BE2C (cell line): ENCODE results near the gene DRC7.
"Not testable (repeated sequence)": the region's sequence is repeated elsewhere in the genome, so short reads cannot be mapped to it uniquely, and the experiment has no call there.

Experiments used
- DNase-seq: peaks from one replicate; pipeline ENCODE4 v3.0.0-alpha.2; 2020
- H3K27me3 ChIP-seq: fragments of 250-450 bp; sonication (Bioruptor Pico); 2 replicates; pipeline ENCODE4 v1.5.1; 2020; ENCODE audit warnings: mild to moderate bottlenecking
- H3K36me3 ChIP-seq: fragments of 250-450 bp; sonication (Bioruptor Pico); 2 replicates; pipeline ENCODE4 v1.5.1; 2020; ENCODE audit warnings: mild to moderate bottlenecking
- H3K4me1 ChIP-seq: fragments of 250-450 bp; sonication (Bioruptor Pico); 2 replicates; pipeline ENCODE4 v1.5.1; 2020
- H3K4me3 ChIP-seq: 2 replicates; pipeline ENCODE4 v1.5.1; 2011; ENCODE audit warnings: low read depth, low read length
- H3K9me3 ChIP-seq: fragments of 250-450 bp; sonication (Bioruptor Pico); 2 replicates; pipeline ENCODE4 v1.5.1; 2020
- TF ChIP-seq, protein P1 (sequence below): IDR thresholded peaks from 2 replicates; pipeline ENCODE4 v1.5.1; 2012; ENCODE audit warnings: mild to moderate bottlenecking, low read depth, low read length

The DRC7 gene

DNA sequence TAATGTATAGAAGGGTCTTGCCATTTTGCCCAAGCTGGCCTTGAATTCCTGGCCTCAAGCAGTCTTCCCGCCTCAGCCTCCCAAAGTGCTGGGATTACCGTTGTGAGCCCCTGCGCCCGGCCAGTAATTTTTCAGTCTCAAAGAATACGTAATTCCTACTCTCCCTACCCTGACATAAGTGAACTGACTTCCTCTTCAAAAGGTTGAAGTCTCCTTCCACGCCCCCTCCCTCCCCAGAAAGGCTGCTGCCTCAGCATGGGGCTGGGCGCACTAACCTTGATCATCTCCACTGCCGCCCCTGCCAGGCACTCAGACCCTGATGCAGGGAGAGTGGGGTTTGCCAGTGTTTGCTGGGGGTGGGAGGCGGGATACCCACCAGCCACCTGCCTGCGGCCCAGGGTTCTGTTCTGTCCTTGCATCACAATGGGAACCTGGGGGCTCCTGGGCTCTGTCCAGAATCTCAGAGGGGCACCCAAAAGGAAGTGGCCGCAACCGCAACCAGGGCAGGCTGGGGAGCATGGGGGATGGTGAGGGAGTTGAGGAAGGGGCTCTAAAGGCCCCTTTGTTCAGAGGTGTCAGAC lies 80.2 kb downstream of the DRC7 start:
- H3K4me1 ChIP-seq, result no peaks in the 10 kb centered on the region

DNA sequence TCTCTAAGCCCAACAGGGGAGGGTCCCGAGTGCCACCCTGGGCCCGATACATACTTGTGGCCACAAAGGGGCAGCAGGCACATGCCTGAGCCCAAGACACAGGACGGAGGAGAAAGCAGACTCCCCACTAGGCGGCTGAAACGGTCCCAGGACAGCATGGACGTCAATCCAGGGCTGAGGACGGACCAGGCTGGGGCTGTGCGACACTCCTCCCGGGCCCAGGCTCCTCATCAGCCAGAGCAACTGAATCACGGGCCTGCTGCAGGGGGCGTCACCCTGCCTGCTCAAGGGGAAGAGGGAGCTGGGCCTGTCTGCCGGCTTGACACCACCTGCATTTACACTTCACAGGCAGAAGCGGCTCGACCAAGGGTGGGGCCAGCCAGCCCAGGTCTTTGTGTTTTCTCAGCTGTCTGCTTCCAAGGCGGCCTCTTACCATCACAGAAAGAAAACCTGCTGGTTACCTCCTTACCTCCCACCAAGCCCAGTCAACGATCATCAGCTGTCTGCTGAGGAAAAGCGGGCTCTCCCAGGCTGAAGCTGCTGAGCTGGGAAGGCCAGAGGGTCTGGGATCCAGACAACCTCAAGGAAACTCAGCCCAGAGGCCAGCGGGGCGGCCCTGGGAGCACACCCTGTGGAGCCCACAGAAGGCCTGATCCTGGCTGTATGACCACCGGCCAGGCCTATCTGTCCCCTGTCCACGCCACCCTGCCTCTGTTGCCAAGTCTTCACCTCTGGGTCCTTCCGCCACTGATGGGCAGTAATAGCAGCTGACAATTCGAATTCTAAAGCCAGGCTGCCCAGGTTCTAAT lies 81.3 kb downstream of the DRC7 start:
- no peaks in the 10 kb centered on the region; the same call in 1 of the 2 replicates for H3K36me3 ChIP-seq
- no peaks in the 10 kb centered on the region for H3K27me3 ChIP-seq
- DNase-seq, result peak; percentile 64
- no peaks in the 10 kb centered on the region for H3K4me1 ChIP-seq
- TF ChIP-seq, protein P1, sequence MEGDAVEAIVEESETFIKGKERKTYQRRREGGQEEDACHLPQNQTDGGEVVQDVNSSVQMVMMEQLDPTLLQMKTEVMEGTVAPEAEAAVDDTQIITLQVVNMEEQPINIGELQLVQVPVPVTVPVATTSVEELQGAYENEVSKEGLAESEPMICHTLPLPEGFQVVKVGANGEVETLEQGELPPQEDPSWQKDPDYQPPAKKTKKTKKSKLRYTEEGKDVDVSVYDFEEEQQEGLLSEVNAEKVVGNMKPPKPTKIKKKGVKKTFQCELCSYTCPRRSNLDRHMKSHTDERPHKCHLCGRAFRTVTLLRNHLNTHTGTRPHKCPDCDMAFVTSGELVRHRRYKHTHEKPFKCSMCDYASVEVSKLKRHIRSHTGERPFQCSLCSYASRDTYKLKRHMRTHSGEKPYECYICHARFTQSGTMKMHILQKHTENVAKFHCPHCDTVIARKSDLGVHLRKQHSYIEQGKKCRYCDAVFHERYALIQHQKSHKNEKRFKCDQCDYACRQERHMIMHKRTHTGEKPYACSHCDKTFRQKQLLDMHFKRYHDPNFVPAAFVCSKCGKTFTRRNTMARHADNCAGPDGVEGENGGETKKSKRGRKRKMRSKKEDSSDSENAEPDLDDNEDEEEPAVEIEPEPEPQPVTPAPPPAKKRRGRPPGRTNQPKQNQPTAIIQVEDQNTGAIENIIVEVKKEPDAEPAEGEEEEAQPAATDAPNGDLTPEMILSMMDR, result peak; percentile 58
- H3K4me3 ChIP-seq, result no peak overlapping the region
- no peaks in the 10 kb centered on the region for H3K9me3 ChIP-seq

More for the DNA sequence above, 80.2 kb downstream of the DRC7 start:
- H3K36me3 ChIP-seq, result no peaks in the 10 kb centered on the region; the same call in 1 of the 2 replicates
- TF ChIP-seq, protein P1, result no peak
- no peaks in the 10 kb centered on the region for H3K27me3 ChIP-seq
- DNase-seq, result no peak
- no peak overlapping the region for H3K4me3 ChIP-seq
- no peaks in the 10 kb centered on the region for H3K9me3 ChIP-seq

GRCh38 chr16:57778658-57779057 lies 84.1 kb downstream of the DRC7 start:
- no peak for DNase-seq
- H3K36me3 ChIP-seq, result no peaks in the 10 kb centered on the region; the same call in 1 of the 2 replicates
- H3K27me3 ChIP-seq, result no peaks in the 10 kb centered on the region
- no peaks in the 10 kb centered on the region for H3K4me1 ChIP-seq
- no peaks in the 10 kb centered on the region for H3K9me3 ChIP-seq
- TF ChIP-seq, protein P1, result no peak
- no peak overlapping the region for H3K4me3 ChIP-seq

- not testable (repeated sequence) for H3K4me1 ChIP-seq
Measured at GRCh38 chr16:57779836-57780235, 85.2 kb downstream of the DRC7 start.

DNA sequence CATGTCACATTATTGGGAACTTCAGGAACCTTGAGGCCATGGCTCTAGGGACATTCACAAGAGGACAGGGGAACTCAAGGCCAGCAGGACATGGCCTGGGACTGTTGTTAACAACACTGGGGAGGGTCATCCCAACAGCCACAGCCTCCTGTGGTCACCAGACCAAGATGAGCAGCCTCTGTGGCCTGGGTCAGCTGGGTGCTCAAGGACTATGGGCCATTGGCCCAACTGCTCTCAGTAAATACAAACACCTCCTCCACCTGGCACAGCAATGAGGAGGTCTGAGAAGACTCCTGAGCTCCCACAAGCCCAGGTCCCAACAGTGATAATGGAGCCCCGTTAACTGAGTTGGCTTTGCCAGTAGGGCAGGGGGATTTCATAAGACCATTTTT lies 86.7 kb downstream of the DRC7 start:
- no peak for DNase-seq
- TF ChIP-seq, protein P1, result no peak
- H3K27me3 ChIP-seq, result no peaks in the 10 kb centered on the region
- no peaks in the 10 kb centered on the region; the same call in 1 of the 2 replicates for H3K36me3 ChIP-seq
- no peaks in the 10 kb centered on the region for H3K4me1 ChIP-seq
- H3K9me3 ChIP-seq, result no peaks in the 10 kb centered on the region
- no peak overlapping the region for H3K4me3 ChIP-seq

More at GRCh38 chr16:57779836-57780235, 85.2 kb downstream of the DRC7 start:
- H3K27me3 ChIP-seq, H3K4me3 ChIP-seq, H3K9me3 ChIP-seq, DNase-seq, H3K36me3 ChIP-seq: not testable (repeated sequence)
